Spinal cord (tissue), 10 donors: Measurements from ENCODE around the gene ENOX2. TPM values are rescaled to one million over a fixed set of nuclear protein-coding genes. Genes with fewer than 3 reads are reported as not detected.

ENCODE experiments used
- DNase-seq, 6 donors: peaks; one replicate each; pipeline versions ENCODE4 v3.0.0 to v3.0.0-alpha.2; 2013 to 2015; ENCODE audit warnings: low spot score in 6 of 6, low read depth in 4 of 6
- H3K27ac ChIP-seq: one replicate; pipeline ENCODE4 v1.5.1; 2013; ENCODE audit warnings: low read depth, low read length, control low read depth
- H3K27me3 ChIP-seq: one replicate; pipeline ENCODE4 v1.6.1; 2013; ENCODE audit warnings: low read length; ENCODE audit not compliant: control insufficient read depth, insufficient read depth
- H3K36me3 ChIP-seq: one replicate; pipeline ENCODE4 v1.6.1; 2013; ENCODE audit warnings: low read length; ENCODE audit not compliant: control insufficient read depth, insufficient read depth
- H3K4me1 ChIP-seq: one replicate; pipeline ENCODE4 v1.6.1; 2013; ENCODE audit warnings: low read length; ENCODE audit not compliant: control insufficient read depth, insufficient read depth
- H3K4me3 ChIP-seq: one replicate; pipeline ENCODE4 v1.5.1; 2013; ENCODE audit warnings: low read depth, low read length, control low read depth
- H3K9me3 ChIP-seq: one replicate; pipeline ENCODE4 v1.6.1; 2013; ENCODE audit warnings: low read length; ENCODE audit not compliant: control insufficient read depth, insufficient read depth
- WGBS: methylation state at CpG from one replicate; pipeline ENCODE4 v1.1.5; 2013; ENCODE audit warnings: missing lambda C conversion rate; ENCODE audit not compliant: insufficient coverage; 5-methylcytosine and 5-hydroxymethylcytosine counted together
- polyA plus RNA-seq, 2 donors: library from polyadenylated mRNA; unstranded; fragments of 120-200 nt; gene quantifications; one replicate each; pipeline ENCODE4 v1.2.1, GENCODE V29; 2013; ENCODE audit not compliant: insufficient read length in 2 of 2
- total RNA-seq, 2 donors: library from RNA; depleted of rRNA in 1 of 2; stranded (reverse); fragments of 120-200 nt in 1 of 2; fragments of >200 nt in 1 of 2; gene quantifications; one replicate each; pipeline versions ENCODE4 v1.2.3 to v1.2.4, GENCODE V29; 2013 to 2014
- donor health status: healthy.

The ENOX2 gene
- total and polyA plus RNA-seq, 4 donors, result 6.1 to 16.6 (median 13.3) TPM

DNA sequence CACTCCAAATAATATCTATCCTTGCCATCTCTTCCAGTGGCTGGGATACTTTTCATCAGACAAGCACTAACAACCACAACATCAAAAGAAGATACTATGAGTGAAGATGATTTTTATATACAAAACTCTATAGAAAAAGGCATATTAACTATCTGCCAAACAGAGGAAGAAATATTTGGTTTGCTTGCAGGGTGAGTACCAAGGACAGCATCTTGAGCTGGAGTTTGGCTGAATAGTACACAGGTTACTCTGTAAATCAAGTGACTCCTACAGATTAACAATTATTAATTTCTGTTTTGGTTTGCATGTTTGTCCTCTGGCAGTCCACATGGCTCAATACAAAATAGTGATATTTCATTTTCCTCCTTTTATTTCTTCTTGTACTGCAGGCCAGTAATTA, 253.3 kb downstream of the ENOX2 start:
- no peaks in the 10 kb centered on the region for H3K9me3 ChIP-seq
- no peaks in the 10 kb centered on the region for H3K27me3 ChIP-seq
- DNase-seq, result no peak
- H3K27ac ChIP-seq, result no peak overlapping the region
- H3K36me3 ChIP-seq, result peaks cover 3% of the 10 kb centered on the region
- H3K4me3 ChIP-seq, result no peak overlapping the region
- no peaks in the 10 kb centered on the region for H3K4me1 ChIP-seq

DNA sequence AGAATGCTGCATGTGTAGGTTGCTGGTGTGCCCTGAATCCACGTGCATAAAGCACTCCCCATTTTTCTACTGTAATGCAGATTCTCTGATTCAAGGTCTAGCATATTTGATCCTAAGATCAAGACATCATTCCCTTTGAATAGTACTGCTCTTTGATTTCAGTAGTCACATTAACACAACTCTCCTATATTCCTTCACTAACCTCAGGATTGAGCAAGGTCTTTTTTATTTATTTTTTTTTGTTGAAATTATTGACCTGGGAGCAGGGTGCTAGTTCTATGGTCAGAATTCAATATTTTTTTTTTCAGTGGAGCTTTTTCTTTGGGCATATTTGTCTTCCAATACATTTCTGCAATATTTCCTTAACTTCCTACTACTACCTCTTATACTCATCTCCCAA, 255.5 kb downstream of the ENOX2 start:
- Histone ChIP-seq H3K4me3 (no peak overlapping the region), H3K9me3 (no peaks in the 10 kb centered on the region), H3K27me3 (no peaks in the 10 kb centered on the region), H3K4me1 (no peaks in the 10 kb centered on the region), H3K36me3 (peaks cover 3% of the 10 kb centered on the region), H3K27ac (no peak overlapping the region)
- no CpG with 5 or more reads among the region's 1 CpG for WGBS
- no peak for DNase-seq

DNA sequence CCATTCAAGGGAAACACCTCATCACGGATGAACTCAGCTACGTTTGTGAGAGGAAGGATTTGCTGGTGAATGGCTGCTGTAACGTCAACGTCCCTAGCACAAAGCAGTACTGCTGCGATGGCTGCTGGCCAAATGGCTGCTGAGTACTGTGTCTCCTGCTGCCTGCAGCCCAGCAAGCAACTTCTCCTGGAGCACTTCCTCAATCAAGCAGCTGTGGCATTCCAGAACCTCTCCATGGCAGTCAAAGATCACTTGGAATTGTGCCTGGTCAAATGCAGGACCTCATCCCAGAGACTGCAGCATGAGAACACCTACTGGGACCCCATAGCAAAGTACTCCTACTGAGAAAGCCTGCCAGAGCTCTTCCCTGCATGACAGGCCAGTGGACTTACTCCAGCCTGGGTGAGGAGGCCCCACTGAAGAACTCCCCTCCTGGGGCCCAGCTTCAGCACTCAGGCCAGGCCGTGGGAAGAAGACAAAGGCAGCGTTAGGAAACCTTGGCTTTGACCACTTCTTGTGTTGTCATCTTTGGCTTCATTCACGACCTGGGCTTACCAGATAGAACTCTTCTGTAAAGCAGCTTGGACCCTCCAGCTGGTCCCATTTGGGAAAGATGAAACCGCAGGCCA, 256.9 kb downstream of the ENOX2 start:
- peaks cover 3% of the 10 kb centered on the region for H3K36me3 ChIP-seq
- WGBS, result 65% methylated on average over 7 of the region's 9 CpGs

DNA sequence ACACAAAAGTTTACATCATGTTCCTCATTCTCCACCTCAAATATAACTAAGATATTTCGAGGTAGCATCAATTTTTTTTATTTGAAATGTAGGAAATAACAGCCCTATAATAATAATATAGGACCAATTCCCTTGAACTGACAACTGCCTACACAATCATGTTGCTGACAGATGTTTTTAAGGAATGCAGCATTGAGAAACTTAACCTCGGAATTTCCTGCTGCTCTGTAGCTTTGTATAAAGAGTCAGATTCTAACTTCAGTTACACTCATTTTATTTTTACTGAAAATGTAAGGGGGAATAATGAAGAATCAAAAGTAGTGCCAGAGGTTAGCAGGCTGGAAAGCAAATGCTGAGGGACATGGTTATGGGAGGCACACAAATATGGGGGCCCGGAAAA, 265.4 kb downstream of the ENOX2 start:
- no CpG with 5 or more reads among the region's 3 CpGs for WGBS
- no peak for DNase-seq

More for the DNA sequence above, 256.9 kb downstream of the ENOX2 start:
- Histone ChIP-seq H3K9me3 (no peaks in the 10 kb centered on the region), H3K27ac (no peak overlapping the region), H3K4me1 (no peaks in the 10 kb centered on the region), H3K4me3 (no peak overlapping the region), H3K27me3 (no peaks in the 10 kb centered on the region)
- no peak for DNase-seq

DNA sequence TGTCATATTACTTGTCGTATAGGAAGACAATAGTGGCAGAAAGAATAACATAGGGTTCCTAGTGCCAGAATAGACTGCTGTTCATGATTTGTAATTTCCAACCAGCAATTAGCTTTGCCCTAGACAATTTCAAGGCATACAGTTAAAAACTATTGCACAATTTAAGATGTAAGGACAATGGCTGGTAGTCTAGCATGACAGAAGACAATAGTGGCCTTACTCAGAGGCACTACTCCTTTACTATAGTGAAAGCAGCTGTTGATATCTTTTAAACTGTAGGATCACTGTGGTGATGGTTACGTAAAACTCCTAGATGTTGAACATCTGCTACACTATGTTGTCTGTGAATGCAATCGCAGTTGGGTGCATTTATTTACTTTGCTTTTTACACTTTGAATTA, 266.7 kb downstream of the ENOX2 start:
- Histone ChIP-seq H3K36me3 (no peaks in the 10 kb centered on the region), H3K4me1 (no peaks in the 10 kb centered on the region), H3K27ac (no peak overlapping the region), H3K27me3 (peaks cover 2% of the 10 kb centered on the region), H3K9me3 (no peaks in the 10 kb centered on the region), H3K4me3 (no peak overlapping the region)
- WGBS, result no CpG with 5 or more reads among the region's 3 CpGs
- no peak for DNase-seq

More for the DNA sequence above, 265.4 kb downstream of the ENOX2 start:
- no peaks in the 10 kb centered on the region for H3K4me1 ChIP-seq
- H3K36me3 ChIP-seq, result no peaks in the 10 kb centered on the region
- peaks cover 2% of the 10 kb centered on the region for H3K27me3 ChIP-seq
- H3K27ac ChIP-seq, result no peak overlapping the region
- no peak overlapping the region for H3K4me3 ChIP-seq
- no peaks in the 10 kb centered on the region for H3K9me3 ChIP-seq

DNA sequence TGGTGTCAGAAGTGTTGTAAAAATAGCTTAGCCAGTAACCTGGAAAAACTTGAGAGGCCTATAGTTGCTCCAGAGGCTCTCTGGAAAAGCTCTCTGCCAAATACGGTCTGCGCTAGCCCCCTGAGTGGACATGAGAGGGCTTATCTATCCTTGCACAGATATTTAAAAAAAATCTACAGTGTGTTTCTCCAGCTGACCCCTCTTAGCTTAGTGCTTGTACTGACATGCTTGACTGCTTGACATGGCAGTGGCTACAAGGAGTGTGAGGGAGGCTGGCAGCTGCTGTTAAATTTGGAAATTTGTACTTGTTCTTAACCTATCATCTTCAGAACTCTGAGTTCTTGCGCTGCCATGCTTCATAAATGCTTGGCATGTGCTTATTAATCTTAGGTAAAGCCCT, 272.0 kb downstream of the ENOX2 start:
- DNase-seq, result no peak
- Histone ChIP-seq H3K9me3 (no peaks in the 10 kb centered on the region), H3K27ac (no peak overlapping the region), H3K4me1 (no peaks in the 10 kb centered on the region), H3K27me3 (no peaks in the 10 kb centered on the region), H3K36me3 (no peaks in the 10 kb centered on the region), H3K4me3 (no peak overlapping the region)
- no CpG with 5 or more reads among the region's 3 CpGs for WGBS

DNA sequence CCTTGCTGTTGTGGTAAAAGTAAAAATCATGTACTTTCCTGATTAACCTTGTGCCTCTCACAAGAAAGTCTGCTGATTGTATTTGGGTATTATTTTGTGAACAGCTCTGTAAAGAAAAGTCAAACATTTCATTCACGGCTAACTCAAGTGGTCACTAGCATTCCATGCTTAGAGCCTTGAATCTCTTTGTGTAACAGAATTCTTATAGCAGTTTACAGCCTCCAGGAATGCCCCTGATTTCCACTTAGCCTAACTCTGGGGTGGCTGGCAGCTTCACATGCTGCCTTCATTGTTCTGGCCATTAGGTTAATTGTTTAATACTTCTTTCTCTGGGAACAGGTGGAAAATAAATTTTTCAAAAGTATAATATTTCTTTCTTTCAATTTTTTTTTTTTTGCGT, 274.5 kb downstream of the ENOX2 start:
- Histone ChIP-seq H3K4me1 (peaks cover 4% of the 10 kb centered on the region), H3K36me3 (no peaks in the 10 kb centered on the region), H3K27me3 (no peaks in the 10 kb centered on the region), H3K4me3 (no peak overlapping the region), H3K9me3 (no peaks in the 10 kb centered on the region), H3K27ac (no peak overlapping the region)
- no CpG with 5 or more reads among the region's 2 CpGs for WGBS
- DNase-seq, result no peak

DNA sequence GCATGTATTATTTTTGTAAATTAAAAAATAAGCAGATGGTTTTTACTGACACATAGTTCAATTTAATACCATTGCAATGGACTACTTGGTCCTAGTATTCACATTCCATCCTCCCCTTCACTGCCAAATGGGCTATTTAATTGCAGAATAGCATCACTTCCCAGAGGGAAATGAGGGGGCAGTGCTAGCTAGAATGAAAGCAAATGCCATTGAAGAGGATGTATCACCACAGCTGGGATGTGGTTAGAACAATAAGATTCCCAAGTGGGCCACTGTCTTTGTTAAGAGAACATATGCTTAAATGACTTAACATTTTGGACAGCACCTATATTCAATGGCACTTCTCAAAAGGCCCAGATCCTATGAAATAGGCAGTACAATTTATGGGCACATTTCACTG, 276.5 kb downstream of the ENOX2 start:
- no peaks in the 10 kb centered on the region for H3K27me3 ChIP-seq
- H3K9me3 ChIP-seq, result no peaks in the 10 kb centered on the region
- H3K36me3 ChIP-seq, result no peaks in the 10 kb centered on the region
- H3K4me1 ChIP-seq, result peaks cover 4% of the 10 kb centered on the region
- DNase-seq, result peak in 1 of 6 donors; percentile 49
- no peak overlapping the region for H3K27ac ChIP-seq
- no peak overlapping the region for H3K4me3 ChIP-seq

DNA sequence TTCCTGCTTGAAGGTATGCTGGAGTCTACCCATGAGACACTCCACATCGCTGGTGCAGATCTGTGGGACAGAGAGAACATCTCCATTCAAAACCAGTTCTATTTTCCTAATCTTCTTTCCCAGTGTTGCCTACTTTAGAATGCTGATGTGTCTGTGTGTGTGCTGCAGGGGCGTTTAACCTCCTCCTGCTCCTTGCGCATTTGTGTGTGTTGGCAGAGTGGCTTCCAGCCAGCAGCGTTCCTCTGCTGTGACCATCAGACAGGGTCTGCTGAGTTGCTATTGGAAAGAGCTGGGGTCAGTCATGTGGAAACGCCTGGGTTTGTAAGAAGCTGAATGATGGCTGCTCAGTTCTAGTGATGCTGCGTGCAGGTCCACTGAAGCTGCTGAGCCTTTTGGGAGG, 277.6 kb downstream of the ENOX2 start:
- H3K9me3 ChIP-seq, result no peaks in the 10 kb centered on the region
- H3K4me3 ChIP-seq, result no peak overlapping the region
- peak in 3 of 6 donors; percentile 6 to 78 (median 44) for DNase-seq
- H3K4me1 ChIP-seq, result peaks cover 4% of the 10 kb centered on the region
- no peak overlapping the region for H3K27ac ChIP-seq
- H3K27me3 ChIP-seq, result no peaks in the 10 kb centered on the region
- 35% methylated on average over 5 of the region's 6 CpGs for WGBS
- no peaks in the 10 kb centered on the region for H3K36me3 ChIP-seq

DNA sequence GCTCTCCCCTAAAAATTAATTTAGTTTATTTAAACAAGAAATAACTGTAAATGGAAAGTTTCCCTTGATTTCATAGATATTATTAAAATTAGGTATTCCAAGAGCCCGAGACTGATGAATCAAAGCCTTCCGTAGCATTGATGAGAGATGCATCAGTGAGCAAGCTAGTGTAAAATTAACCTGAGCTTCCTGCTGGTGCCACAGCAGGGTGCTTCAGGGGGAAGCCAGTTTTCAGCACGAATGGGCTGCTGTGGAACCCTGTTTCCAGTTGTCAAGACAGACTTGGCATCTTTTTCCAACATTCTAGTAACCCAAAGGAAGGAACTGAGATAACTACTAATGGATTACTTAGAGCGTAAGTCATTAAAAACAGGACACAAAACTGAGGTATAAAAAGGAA, 279.5 kb downstream of the ENOX2 start:
- 83% methylated on average over 1 of the region's 4 CpGs for WGBS
- Histone ChIP-seq H3K27ac (no peak overlapping the region), H3K9me3 (no peaks in the 10 kb centered on the region), H3K27me3 (no peaks in the 10 kb centered on the region), H3K4me3 (no peak overlapping the region), H3K36me3 (no peaks in the 10 kb centered on the region), H3K4me1 (peaks cover 4% of the 10 kb centered on the region)
- peak in 1 of 6 donors; percentile 36 for DNase-seq
